Spleen (tissue), 11 donors: ENCODE results near the gene PEX5L. TPM values are rescaled to one million over a fixed set of nuclear protein-coding genes. Genes with fewer than 3 reads are reported as not detected.

Experiments used
- DNase-seq: peaks from one replicate; pipeline ENCODE4 v3.0.0-alpha.2; 2020
- H3K27ac ChIP-seq, 8 donors: fragments of 200-600 bp; sonication (generic) in 7 of 8; 1 replicate in 4 of 8; 2 replicates in 4 of 8; pipeline versions ENCODE4 v1.5.0 to v1.8.0; 2016 to 2021; ENCODE audit warnings: inconsistent platforms in 4 of 8, mild to moderate bottlenecking in 4 of 8, moderate library complexity in 1 of 8
- H3K27me3 ChIP-seq, 7 donors: fragments of 200-600 bp; sonication (generic) in 6 of 7; replicated peaks in 1 of 7; 1 replicate in 4 of 7; 2 replicates in 3 of 7; pipeline versions ENCODE4 v1.5.0 to v1.8.0; 2016 to 2021; ENCODE audit warnings: inconsistent platforms in 3 of 7, mild to moderate bottlenecking in 1 of 7
- H3K36me3 ChIP-seq, 6 donors: fragments of 200-600 bp; sonication (generic) in 5 of 6; 1 replicate in 4 of 6; 2 replicates in 2 of 6; pipeline versions ENCODE4 v1.5.0 to v1.8.0; 2016 to 2021; ENCODE audit warnings: inconsistent platforms in 2 of 6
- H3K4me1 ChIP-seq, 6 donors: fragments of 200-600 bp; sonication (generic) in 5 of 6; 1 replicate in 3 of 6; 2 replicates in 3 of 6; pipeline versions ENCODE4 v1.5.0 to v1.8.0; 2016 to 2021; ENCODE audit warnings: inconsistent platforms in 3 of 6
- H3K4me3 ChIP-seq, 8 donors: fragments of 200-600 bp; sonication (generic) in 7 of 8; 1 replicate in 4 of 8; 2 replicates in 4 of 8; pipeline versions ENCODE4 v1.5.0 to v1.8.0; 2016 to 2021; ENCODE audit warnings: inconsistent platforms in 4 of 8, mild to moderate bottlenecking in 4 of 8, moderate library complexity in 2 of 8
- H3K9me3 ChIP-seq, 8 donors: fragments of 200-600 bp; sonication (generic) in 7 of 8; 1 replicate in 4 of 8; 2 replicates in 4 of 8; pipeline versions ENCODE4 v1.5.0 to v1.8.0; 2016 to 2021; ENCODE audit warnings: inconsistent platforms in 4 of 8
- POLR2A ChIP-seq, 3 donors: fragments of 450-650 bp; IDR thresholded peaks; one replicate each; pipeline ENCODE4 v1.5.1; 2017; ENCODE audit warnings: antibody characterized with exemption in 3 of 3, mild to moderate bottlenecking in 1 of 3
- POLR2AphosphoS5 ChIP-seq, 3 donors: sonication (generic); formaldehyde crosslinking; IDR thresholded peaks; one replicate each; pipeline ENCODE4 v1.5.1; 2017; ENCODE audit warnings: antibody characterized with exemption in 3 of 3
- WGBS, 5 donors: extraction: QIAGEN DNeasy Blood & Tissue Kit in 3 of 5; methylation state at CpG; one replicate each; pipeline versions ENCODE4 v1.1.5 to v1.1.7; 2013 to 2018; 5-methylcytosine and 5-hydroxymethylcytosine counted together
- intact Hi-C: fragments of 100-400 bp; cut with DNase I; formaldehyde crosslinking; loops from one replicate; pipeline ENCODE4 v1.15.0; 2023; ENCODE audit warnings: low total_unique reads
- polyA plus RNA-seq, 3 donors: library from polyadenylated mRNA; stranded (reverse); fragments of 200-250 nt; gene quantifications; one replicate each; pipeline ENCODE4 v1.2.1, GENCODE V29; 2013
- total RNA-seq, 7 donors: library from RNA; depleted of rRNA in 3 of 7; stranded (reverse); fragments of >200 nt in 3 of 7; fragmentation: NEBNext Ultra II Directional in 4 of 7; extraction: Animal tissue kit (Norgen Biotek cat#: 25700) in 4 of 7; gene quantifications; one replicate each; pipeline versions ENCODE4 v1.1.0 to v1.2.1, GENCODE V29; 2016 to 2021
- TF ChIP-seq, protein P1 (sequence below), 11 experiments: fragments of 200-600 bp in 7 of 11; fragments of 450-650 bp in 4 of 11; sonication (generic) in 4 of 11; IDR thresholded peaks in 8 of 11; conservative IDR thresholded peaks in 3 of 11; 1 replicate in 7 of 11; 2 replicates in 4 of 11; pipeline versions ENCODE4 v1.4.0 to v1.8.0; 2016 to 2021; ENCODE audit warnings: antibody characterized with exemption in 11 of 11, inconsistent platforms in 4 of 11, mild to moderate bottlenecking in 1 of 11
- donor health status: healthy with polysubstance abuse.
- donor health status: DM: no; HTN: no; CAD: no; lungs with moderate emphysema.
- donor health status: DM: no; HTN: no; CAD: no.
- donor health status: Bipolar disorder and iron deficiency.
- donor health status: healthy.
- donor health status: DM: no; HTN: no; CAD: no.
- donor health status: DM: yes; HTN: yes; CAD: no.

Gene PEX5L
- total and polyA plus RNA-seq, 10 donors: under 0.01 to 0.55 (median 0.02) TPM; not detected in 7

DNA sequence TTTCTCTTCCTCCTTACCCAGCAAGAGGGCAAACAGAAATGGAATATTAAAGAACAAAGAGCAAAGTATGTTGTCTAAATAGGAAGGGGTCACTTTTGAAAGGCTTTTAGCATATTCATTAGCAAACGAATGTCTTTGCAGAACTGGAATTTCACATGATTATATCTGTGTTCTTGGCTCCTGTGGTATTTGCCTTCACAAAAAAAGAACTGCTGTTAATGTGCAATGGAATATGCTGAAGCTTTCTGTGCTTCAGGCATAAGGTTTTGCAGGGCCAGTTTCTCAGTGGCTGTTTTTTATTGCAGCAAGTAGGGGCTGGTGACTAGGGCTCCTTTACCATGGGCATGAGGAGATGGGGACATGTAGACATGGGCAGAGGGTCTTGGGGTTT lies 210.5 kb downstream of the PEX5L start:
- no peaks in the 10 kb centered on the region for H3K9me3 ChIP-seq
- 12 to 28% (median 23%) methylated on average over 1 of the region's 1 CpG for WGBS, 5 donors
- DNase-seq: no peak
- peaks cover 0 to 15% (median 2%) of the 10 kb centered on the region in 7 donors for H3K27me3 ChIP-seq
- intact Hi-C loops: no loop called here
- H3K36me3 ChIP-seq: no peaks in the 10 kb centered on the region
- H3K4me1 ChIP-seq: no peaks in the 10 kb centered on the region
- no peak overlapping the region for H3K27ac ChIP-seq
- no peak overlapping the region for H3K4me3 ChIP-seq
- TF ChIP-seq POLR2A (IDR thresholded peaks at IDR 0.05): no peak
- TF ChIP-seq, protein P1, sequence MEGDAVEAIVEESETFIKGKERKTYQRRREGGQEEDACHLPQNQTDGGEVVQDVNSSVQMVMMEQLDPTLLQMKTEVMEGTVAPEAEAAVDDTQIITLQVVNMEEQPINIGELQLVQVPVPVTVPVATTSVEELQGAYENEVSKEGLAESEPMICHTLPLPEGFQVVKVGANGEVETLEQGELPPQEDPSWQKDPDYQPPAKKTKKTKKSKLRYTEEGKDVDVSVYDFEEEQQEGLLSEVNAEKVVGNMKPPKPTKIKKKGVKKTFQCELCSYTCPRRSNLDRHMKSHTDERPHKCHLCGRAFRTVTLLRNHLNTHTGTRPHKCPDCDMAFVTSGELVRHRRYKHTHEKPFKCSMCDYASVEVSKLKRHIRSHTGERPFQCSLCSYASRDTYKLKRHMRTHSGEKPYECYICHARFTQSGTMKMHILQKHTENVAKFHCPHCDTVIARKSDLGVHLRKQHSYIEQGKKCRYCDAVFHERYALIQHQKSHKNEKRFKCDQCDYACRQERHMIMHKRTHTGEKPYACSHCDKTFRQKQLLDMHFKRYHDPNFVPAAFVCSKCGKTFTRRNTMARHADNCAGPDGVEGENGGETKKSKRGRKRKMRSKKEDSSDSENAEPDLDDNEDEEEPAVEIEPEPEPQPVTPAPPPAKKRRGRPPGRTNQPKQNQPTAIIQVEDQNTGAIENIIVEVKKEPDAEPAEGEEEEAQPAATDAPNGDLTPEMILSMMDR (IDR thresholded peaks at IDR 0.05 in 8 of 11, conservative IDR thresholded peaks at IDR 0.05 in 3 of 11): no peak
- no peak for TF ChIP-seq POLR2AphosphoS5 (IDR thresholded peaks at IDR 0.05)

GRCh38 chr3:179825527-179826246 lies 211.1 kb downstream of the PEX5L start:
- Histone ChIP-seq H3K9me3 (no peaks in the 10 kb centered on the region), H3K27ac (no peak overlapping the region), H3K4me3 (no peak overlapping the region), H3K27me3 (peaks cover 0 to 13% (median 0%) of the 10 kb centered on the region in 7 donors), H3K4me1 (no peaks in the 10 kb centered on the region), H3K36me3 (no peaks in the 10 kb centered on the region)
- TF ChIP-seq POLR2A (IDR thresholded peaks at IDR 0.05) (no peak), POLR2AphosphoS5 (IDR thresholded peaks at IDR 0.05) (no peak)
- DNase-seq: no peak
- intact Hi-C loops: no loop called here
- 74 to 83% (median 75%) methylated on average over 6 of the region's 6 CpGs for WGBS, 5 donors

GRCh38 chr3:179822296-179822695 lies 214.4 kb downstream of the PEX5L start:
- TF ChIP-seq, protein P1 (IDR thresholded peaks at IDR 0.05 in 8 of 11, conservative IDR thresholded peaks at IDR 0.05 in 3 of 11): no peak
- TF ChIP-seq POLR2AphosphoS5 (IDR thresholded peaks at IDR 0.05) (no peak), POLR2A (IDR thresholded peaks at IDR 0.05) (no peak)
- WGBS, 5 donors: 87 to 96% (median 90%) methylated on average over 3 of the region's 3 CpGs
- Histone ChIP-seq H3K4me1 (no peaks in the 10 kb centered on the region), H3K4me3 (no peak overlapping the region), H3K27me3 (peaks cover 0 to 18% (median 0%) of the 10 kb centered on the region in 7 donors), H3K36me3 (no peaks in the 10 kb centered on the region), H3K27ac (no peak overlapping the region), H3K9me3 (no peaks in the 10 kb centered on the region)
- intact Hi-C loops: no loop called here
- DNase-seq: no peak

DNA sequence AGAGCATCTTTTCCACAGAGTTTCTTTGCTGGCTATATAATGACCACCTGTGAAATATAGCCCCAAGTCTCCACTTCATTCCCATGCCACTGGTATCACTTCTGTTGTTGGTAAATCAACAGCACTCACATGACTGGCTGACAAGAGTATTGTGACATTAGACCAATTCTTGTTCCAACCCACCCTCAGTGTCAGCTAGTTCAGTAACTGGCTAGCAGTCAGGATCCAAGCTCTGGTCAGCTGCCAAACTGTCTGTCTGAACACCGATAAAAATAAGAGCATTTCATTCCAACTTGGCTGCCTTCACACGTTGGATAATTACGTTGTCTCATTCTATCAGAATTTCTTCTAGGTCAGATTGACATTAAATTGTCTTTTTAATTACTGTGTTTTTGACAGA lies 217.4 kb downstream of the PEX5L start:
- Histone ChIP-seq H3K4me3 (no peak overlapping the region), H3K4me1 (no peaks in the 10 kb centered on the region), H3K27me3 (peaks cover 0 to 18% (median 0%) of the 10 kb centered on the region in 7 donors), H3K9me3 (no peaks in the 10 kb centered on the region), H3K27ac (no peak overlapping the region), H3K36me3 (no peaks in the 10 kb centered on the region)
- TF ChIP-seq POLR2AphosphoS5 (IDR thresholded peaks at IDR 0.05) (no peak), POLR2A (IDR thresholded peaks at IDR 0.05) (no peak)
- TF ChIP-seq, protein P1 (IDR thresholded peaks at IDR 0.05 in 8 of 11, conservative IDR thresholded peaks at IDR 0.05 in 3 of 11): no peak
- intact Hi-C loops: no loop called here
- WGBS, 5 donors: 83 to 95% (median 88%) methylated on average over 3 of the region's 3 CpGs
- DNase-seq: no peak
